Esophagus squamous epithelium (tissue), 5 donors: ENCODE measurements around the gene TNP2. TPM values are rescaled to one million over a fixed set of nuclear protein-coding genes. Genes with fewer than 3 reads are reported as not detected.
"Not testable (repeated sequence)": the region's sequence is repeated elsewhere in the genome, so short reads cannot be mapped to it uniquely, and the experiment has no call there.

Experiments
- DNase-seq: peaks from one replicate; lab custom pipeline; 2025; lab: John Stamatoyannopoulos, UW
- H3K27ac ChIP-seq, 4 donors: fragments of 200-600 bp; sonication (generic); one replicate each; pipeline ENCODE4 v1.5.1; 2016 to 2019; ENCODE audit warnings: mild to moderate bottlenecking in 1 of 4
- H3K27me3 ChIP-seq, 4 donors: fragments of 200-600 bp; sonication (generic); 1 replicate in 3 of 4; 2 replicates in 1 of 4; pipeline versions ENCODE4 v1.5.1 to v1.6.0; 2017 to 2021; ENCODE audit warnings: antibody characterized with exemption in 1 of 4
- H3K36me3 ChIP-seq, 3 donors: fragments of 200-600 bp; sonication (generic); one replicate each; pipeline ENCODE4 v1.5.1; 2016 to 2019
- H3K4me1 ChIP-seq, 3 donors: fragments of 200-600 bp; sonication (generic); one replicate each; pipeline ENCODE4 v1.5.1; 2017 to 2019
- H3K4me3 ChIP-seq, 4 donors: fragments of 200-600 bp; sonication (generic); 1 replicate in 3 of 4; 2 replicates in 1 of 4; pipeline ENCODE4 v1.5.1; 2016 to 2019; ENCODE audit warnings: mild to moderate bottlenecking in 2 of 4, moderate library complexity in 1 of 4
- H3K9me3 ChIP-seq, 3 donors: fragments of 200-600 bp; sonication (generic); one replicate each; pipeline ENCODE4 v1.5.1; 2016 to 2019
- CTCF ChIP-seq, 6 experiments: fragments of 450-650 bp in 4 of 6; fragments of 200-600 bp in 2 of 6; sonication (generic) in 2 of 6; IDR thresholded peaks; one replicate each; pipeline ENCODE4 v1.5.1; 2016 to 2019; ENCODE audit warnings: antibody characterized with exemption in 6 of 6, mild to moderate bottlenecking in 4 of 6, moderate library complexity in 4 of 6
- POLR2A ChIP-seq, 4 donors: fragments of 450-650 bp; IDR thresholded peaks; one replicate each; pipeline ENCODE4 v1.6.1; 2017; ENCODE audit warnings: antibody characterized with exemption in 4 of 4, mild to moderate bottlenecking in 4 of 4, moderate library complexity in 3 of 4
- WGBS, 2 donors: methylation state at CpG; one replicate each; pipeline ENCODE4 v1.1.5; 2018; 5-methylcytosine and 5-hydroxymethylcytosine counted together
- intact Hi-C: fragments of 100-400 bp; cut with DNase I; formaldehyde crosslinking; loops from one replicate; pipeline ENCODE4 v1.15.0; 2022
- total RNA-seq, 4 donors: library from RNA; depleted of rRNA; stranded (reverse); fragments of >200 nt; gene quantifications; one replicate each; pipeline ENCODE4 v1.1.0, GENCODE V29; 2016
- donor health status: DM: yes; HTN: yes; CAD: no.

Gene TNP2
- total RNA-seq, 4 donors from 2014 or later: not detected

GRCh38 chr16:11292076-11292748 lies 23.1 kb upstream of the TNP2 start:
- H3K4me1 ChIP-seq: peaks cover 5 to 8% (median 7%) of the 10 kb centered on the region in 3 donors
- 88% methylated on average over 7 of the region's 7 CpGs for WGBS, 2 donors
- peaks cover 0 to 6% (median 0%) of the 10 kb centered on the region in 4 donors for H3K27me3 ChIP-seq
- intact Hi-C loops: no loop called here
- H3K9me3 ChIP-seq: no peaks in the 10 kb centered on the region
- H3K36me3 ChIP-seq: no peaks in the 10 kb centered on the region
- TF ChIP-seq POLR2A (IDR thresholded peaks at IDR 0.05): no peak
- TF ChIP-seq CTCF (IDR thresholded peaks at IDR 0.05): no peak
- H3K4me3 ChIP-seq: no peak overlapping the region
- no peak overlapping the region for H3K27ac ChIP-seq
- no peak for DNase-seq

DNA sequence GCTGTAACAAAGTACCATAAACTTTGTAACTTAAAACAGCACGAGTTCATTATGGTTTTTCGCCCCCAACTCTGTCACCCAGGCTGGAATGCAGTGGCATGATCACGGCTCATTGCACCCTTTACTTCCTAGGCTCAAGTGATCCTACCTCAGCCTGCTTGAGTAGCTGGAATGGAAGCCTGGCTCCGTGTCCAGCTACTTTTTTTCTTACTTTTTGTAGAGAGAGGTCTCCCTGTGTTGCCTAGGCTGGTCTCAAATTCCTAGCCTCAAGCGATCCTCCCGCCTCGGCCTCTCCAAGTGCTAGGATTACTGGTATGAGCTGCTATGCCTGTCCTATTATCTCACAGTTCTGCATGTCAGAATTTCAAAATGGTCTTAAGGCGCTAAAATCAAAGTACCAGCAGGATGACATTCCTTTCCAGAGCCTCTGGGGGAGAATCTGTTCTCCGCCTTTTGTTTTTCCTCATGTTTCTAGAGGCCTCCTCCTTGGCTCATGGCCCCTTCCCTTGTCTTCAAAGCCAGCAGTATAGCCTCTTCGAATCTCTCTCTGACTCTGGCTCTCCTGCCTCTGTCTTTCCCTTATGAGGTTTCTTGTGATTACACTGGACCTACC lies 22.1 kb upstream of the TNP2 start:
- H3K27me3 ChIP-seq: peaks cover 0 to 6% (median 0%) of the 10 kb centered on the region in 4 donors
- no peak for DNase-seq
- no peak overlapping the region for H3K27ac ChIP-seq
- no peak for TF ChIP-seq POLR2A (IDR thresholded peaks at IDR 0.05)
- TF ChIP-seq CTCF (IDR thresholded peaks at IDR 0.05): no peak
- no peaks in the 10 kb centered on the region for H3K9me3 ChIP-seq
- no peaks in the 10 kb centered on the region for H3K4me1 ChIP-seq
- no peak overlapping the region for H3K4me3 ChIP-seq
- H3K36me3 ChIP-seq: no peaks in the 10 kb centered on the region
- 52 to 77% methylated on average over 10 of the region's 10 CpGs for WGBS, 2 donors
- intact Hi-C loops: no loop called here

DNA sequence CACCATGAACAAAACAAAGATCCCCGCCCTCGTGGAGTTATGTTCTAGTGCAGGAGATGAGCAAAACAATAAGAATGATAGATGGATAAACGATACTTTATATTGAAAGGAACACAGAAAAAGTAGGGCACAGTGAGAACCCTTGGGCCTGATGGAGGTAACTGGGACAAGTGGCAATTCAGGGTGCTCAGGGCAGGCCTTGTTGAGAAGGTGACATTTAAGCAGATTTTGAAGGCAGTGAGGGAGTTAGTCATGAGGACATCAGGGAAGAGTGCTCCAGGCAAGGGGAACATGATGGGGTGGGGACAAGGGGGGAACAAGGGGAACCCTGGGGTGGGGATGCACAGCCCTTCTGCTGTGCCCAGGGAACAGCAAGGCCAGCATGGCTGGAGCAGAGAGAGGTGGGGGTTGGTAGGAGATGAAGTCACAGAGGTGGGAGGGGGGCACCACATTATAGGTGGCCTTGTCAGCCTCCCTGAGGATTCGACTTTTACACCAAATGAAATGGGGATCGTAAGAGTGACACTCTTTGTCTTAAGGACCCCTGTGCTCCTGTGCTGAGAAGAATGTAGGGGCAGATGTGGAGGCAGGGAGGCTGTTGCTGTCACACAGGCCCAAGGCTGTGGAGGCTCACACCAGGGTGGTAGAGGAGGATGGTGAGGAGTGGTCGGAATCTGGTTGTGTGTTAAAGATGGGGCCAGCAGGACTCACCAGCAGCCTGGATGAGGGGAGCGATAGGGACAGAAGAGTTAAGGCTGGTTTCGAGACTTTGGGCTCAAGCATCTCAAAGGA lies 21.2 kb upstream of the TNP2 start:
- intact Hi-C loops: no loop called here
- Histone ChIP-seq H3K36me3 (no peaks in the 10 kb centered on the region), H3K27me3 (peaks cover 0 to 6% (median 0%) of the 10 kb centered on the region in 4 donors), H3K27ac (no peak overlapping the region), H3K9me3 (no peaks in the 10 kb centered on the region), H3K4me1 (no peaks in the 10 kb centered on the region), H3K4me3 (no peak overlapping the region)
- 88 to 94% methylated on average over 8 of the region's 8 CpGs for WGBS, 2 donors
- DNase-seq: no peak
- TF ChIP-seq CTCF (IDR thresholded peaks at IDR 0.05) (no peak), POLR2A (IDR thresholded peaks at IDR 0.05) (no peak)

DNA sequence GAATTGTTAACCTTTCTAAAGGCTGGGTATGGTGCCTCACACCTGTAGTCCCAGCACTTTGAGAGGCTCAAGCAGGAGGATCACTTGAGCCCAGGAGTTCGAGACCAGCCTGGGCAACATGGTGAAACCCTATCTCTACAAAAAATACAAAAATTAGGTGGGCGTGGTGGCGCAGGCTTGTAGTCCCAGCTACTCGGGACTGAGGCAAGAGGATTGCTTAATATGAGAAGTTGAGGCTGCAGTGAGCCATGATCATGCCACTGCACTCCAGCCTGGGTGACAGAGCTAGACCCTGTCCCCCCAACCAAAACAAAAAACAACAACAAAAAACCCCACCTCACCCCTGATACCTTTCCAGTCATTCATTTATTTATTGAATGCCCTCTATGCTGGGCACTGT lies 20.6 kb upstream of the TNP2 start:
- H3K4me3 ChIP-seq, DNase-seq, H3K9me3 ChIP-seq, intact Hi-C loops, H3K27me3 ChIP-seq, H3K4me1 ChIP-seq, H3K36me3 ChIP-seq, H3K27ac ChIP-seq: not testable (repeated sequence)
- 83 to 84% methylated on average over 4 of the region's 4 CpGs for WGBS, 2 donors

GRCh38 chr16:11289202-11289601 lies 20.1 kb upstream of the TNP2 start:
- Histone ChIP-seq H3K27me3 (peaks cover 0 to 6% (median 0%) of the 10 kb centered on the region in 4 donors), H3K9me3 (no peaks in the 10 kb centered on the region), H3K4me1 (no peaks in the 10 kb centered on the region), H3K27ac (no peak overlapping the region), H3K36me3 (no peaks in the 10 kb centered on the region), H3K4me3 (no peak overlapping the region)
- DNase-seq: no peak
- TF ChIP-seq CTCF (IDR thresholded peaks at IDR 0.05) (no peak), POLR2A (IDR thresholded peaks at IDR 0.05) (no peak)
- 100% methylated on average over 2 of the region's 2 CpGs for WGBS, 2 donors
- intact Hi-C loops: no loop called here
